ENCODE data around the gene GCSH.

GCSH gene

DNA sequence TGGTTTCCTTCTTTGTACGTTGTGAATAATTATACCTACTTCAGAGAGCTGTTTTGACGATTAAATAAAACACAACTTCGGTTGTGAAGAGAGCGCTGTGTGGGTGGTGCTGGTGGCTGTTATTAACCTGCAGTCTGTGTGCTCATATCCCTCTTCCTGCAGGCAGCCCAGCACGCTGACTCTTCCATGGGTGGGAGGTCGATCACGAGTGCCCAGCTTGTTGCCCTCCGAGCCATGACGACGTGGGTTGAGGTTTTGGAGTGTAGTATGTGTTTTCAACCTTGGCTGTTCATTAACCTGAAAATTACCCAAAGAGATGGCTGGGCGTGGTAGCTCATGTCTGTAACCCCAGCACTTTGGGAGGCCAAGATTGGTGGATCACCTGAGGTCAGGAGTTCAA is 11.3 kb upstream of the GCSH start:
- no peak overlapping the region for H3K27ac ChIP-seq
- no peak for TF ChIP-seq CTCF (IDR thresholded peaks at IDR 0.05; ENCODE audit: low read depth, low read length)
- no peak for DNase-seq
- H3K27me3 ChIP-seq (ENCODE audit: insufficient read depth, low read depth, severe bottlenecking), result no peaks in the 10 kb centered on the region
- H3K36me3 ChIP-seq, result no peaks in the 10 kb centered on the region
- H3K9me3 ChIP-seq (ENCODE audit: severe bottlenecking), result no peaks in the 10 kb centered on the region
- H3K4me3 ChIP-seq (ENCODE audit: low read depth, low read length), result no peak overlapping the region

DNA sequence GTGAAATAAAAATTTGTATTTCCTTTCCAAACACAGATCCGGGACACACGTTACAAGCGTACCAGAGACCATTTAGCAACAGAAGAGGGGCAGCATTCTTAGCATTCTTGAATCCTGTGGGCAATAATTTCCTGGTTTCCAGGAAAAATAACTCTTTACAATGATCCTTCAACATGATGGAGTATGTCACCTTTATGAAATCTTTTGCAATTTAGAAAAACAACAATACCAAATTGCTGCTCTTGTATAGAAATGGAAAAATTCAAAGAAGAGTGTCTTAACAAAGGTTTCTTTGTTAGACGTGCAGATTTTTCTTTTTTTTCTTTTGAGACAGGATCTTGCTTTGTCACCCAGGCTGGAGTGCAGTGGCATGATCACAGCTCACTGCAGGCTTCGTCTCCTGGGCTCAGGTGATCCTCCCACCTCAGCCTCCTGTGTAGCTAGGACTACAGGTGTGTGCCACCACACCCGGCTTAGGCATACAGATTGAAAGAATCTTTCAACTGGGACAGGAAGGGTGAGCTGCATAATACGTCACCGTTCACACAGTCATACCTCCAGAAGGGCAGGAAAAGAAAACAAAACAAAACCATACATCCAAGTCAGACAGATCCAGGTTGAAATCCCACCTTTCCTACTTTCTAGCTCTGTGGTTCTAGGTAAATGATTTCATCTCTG is 10.8 kb upstream of the GCSH start:
- DNase-seq, result no peak
- H3K36me3 ChIP-seq, result no peaks in the 10 kb centered on the region
- no peak overlapping the region for H3K27ac ChIP-seq
- no peaks in the 10 kb centered on the region for H3K9me3 ChIP-seq (ENCODE audit: severe bottlenecking)
- H3K27me3 ChIP-seq (ENCODE audit: insufficient read depth, low read depth, severe bottlenecking), result no peaks in the 10 kb centered on the region
- no peak overlapping the region for H3K4me3 ChIP-seq (ENCODE audit: low read depth, low read length)
- no peak for TF ChIP-seq CTCF (IDR thresholded peaks at IDR 0.05; ENCODE audit: low read depth, low read length)

DNA sequence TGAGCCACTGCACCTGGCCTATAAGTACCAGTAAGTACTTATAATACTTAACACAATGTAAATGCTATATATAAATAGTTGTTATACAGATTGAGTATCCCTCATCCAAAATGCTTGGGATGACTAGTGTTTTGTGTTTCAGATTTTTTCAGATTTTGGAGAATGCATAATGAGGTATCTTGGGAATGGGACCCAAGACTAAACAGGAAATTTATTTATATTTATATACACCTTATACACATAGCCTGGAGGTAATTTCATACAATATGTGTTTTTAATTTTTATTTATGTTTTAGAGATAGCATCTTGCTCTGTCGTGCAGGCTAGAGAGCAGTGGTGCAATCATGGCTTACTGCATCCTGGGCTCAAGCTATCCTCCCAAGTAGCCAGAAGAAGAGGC is 9.8 kb upstream of the GCSH start:
- Histone ChIP-seq H3K9me3 (ENCODE audit: severe bottlenecking) (no peaks in the 10 kb centered on the region), H3K4me3 (ENCODE audit: low read depth, low read length) (no peak overlapping the region), H3K36me3 (no peaks in the 10 kb centered on the region), H3K27me3 (ENCODE audit: insufficient read depth, low read depth, severe bottlenecking) (no peaks in the 10 kb centered on the region), H3K27ac (no peak overlapping the region)
- DNase-seq, result no peak
- no peak for TF ChIP-seq CTCF (IDR thresholded peaks at IDR 0.05; ENCODE audit: low read depth, low read length)

DNA sequence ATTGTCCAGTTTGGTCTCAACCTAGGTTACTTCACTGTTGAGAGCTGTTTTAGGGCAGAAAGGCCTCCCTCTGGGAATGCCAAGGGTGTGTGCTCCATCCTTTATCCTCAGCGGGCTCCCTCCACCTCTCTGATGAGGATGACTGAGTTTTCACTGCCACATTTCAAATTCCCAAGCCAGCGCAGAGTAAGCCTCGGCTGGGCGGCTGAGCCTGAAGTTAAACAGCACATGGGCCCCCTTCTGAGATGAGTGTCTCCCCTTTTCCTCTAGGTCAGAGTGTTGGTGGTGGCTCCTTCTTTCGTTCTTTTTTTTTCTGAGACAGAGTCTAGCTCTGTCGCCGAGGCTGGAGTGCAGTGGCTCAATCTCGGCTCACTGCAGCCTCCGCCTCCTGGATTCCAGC is 5.5 kb upstream of the GCSH start:
- no peaks in the 10 kb centered on the region for H3K27me3 ChIP-seq (ENCODE audit: insufficient read depth, low read depth, severe bottlenecking)
- no peaks in the 10 kb centered on the region for H3K9me3 ChIP-seq (ENCODE audit: severe bottlenecking)
- H3K27ac ChIP-seq, result no peak overlapping the region
- no peak for DNase-seq
- TF ChIP-seq CTCF (IDR thresholded peaks at IDR 0.05; ENCODE audit: low read depth, low read length), result no peak
- H3K36me3 ChIP-seq, result no peaks in the 10 kb centered on the region
- no peak overlapping the region for H3K4me3 ChIP-seq (ENCODE audit: low read depth, low read length)

- no peak for TF ChIP-seq CTCF (IDR thresholded peaks at IDR 0.05; ENCODE audit: low read depth, low read length)
- DNase-seq, result no peak
- no peaks in the 10 kb centered on the region for H3K36me3 ChIP-seq
- no peak overlapping the region for H3K27ac ChIP-seq
- no peak overlapping the region for H3K4me3 ChIP-seq (ENCODE audit: low read depth, low read length)
- no peaks in the 10 kb centered on the region for H3K27me3 ChIP-seq (ENCODE audit: insufficient read depth, low read depth, severe bottlenecking)
- no peaks in the 10 kb centered on the region for H3K9me3 ChIP-seq (ENCODE audit: severe bottlenecking)
Observed at GRCh38 chr16:81099958-81100357, 3.8 kb upstream of the GCSH start.

DNA sequence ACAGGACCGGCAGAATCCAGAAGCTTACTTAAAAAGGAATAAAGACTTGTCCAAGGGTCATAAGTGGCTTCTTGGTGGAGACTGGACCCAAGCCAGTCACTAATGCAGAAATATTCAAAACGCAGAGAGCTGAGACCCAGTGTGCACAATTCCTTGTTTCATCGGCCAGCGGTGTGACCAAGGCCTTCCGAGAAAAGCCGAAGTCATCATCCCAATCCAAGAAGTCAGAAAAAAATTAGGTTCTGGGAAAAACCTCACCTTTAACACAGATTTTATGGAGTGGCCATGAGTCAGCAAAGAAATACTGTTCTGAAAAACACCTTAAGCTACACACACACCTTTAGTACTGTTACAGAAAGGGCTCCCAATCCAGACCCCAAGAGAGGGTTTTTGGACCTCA is 1.0 kb upstream of the GCSH start:
- Histone ChIP-seq H3K4me3 (ENCODE audit: low read depth, low read length) (no peak overlapping the region), H3K9me3 (ENCODE audit: severe bottlenecking) (no peaks in the 10 kb centered on the region), H3K27ac (no peak overlapping the region), H3K36me3 (no peaks in the 10 kb centered on the region), H3K27me3 (ENCODE audit: insufficient read depth, low read depth, severe bottlenecking) (no peaks in the 10 kb centered on the region)
- TF ChIP-seq CTCF (IDR thresholded peaks at IDR 0.05; ENCODE audit: low read depth, low read length), result no peak
- DNase-seq, result no peak
